GM13977 (cell line): Measurements from ENCODE around the gene CCDC106.

ENCODE experiments used
- DNase-seq: peaks from one replicate; pipeline ENCODE4 v3.0.0; 2012; ENCODE audit warnings: low spot score
- CTCF ChIP-seq: IDR thresholded peaks from 2 replicates; pipeline ENCODE4 v1.5.1; 2012; ENCODE audit warnings: mild to moderate bottlenecking, control low read depth; ENCODE audit not compliant: insufficient read depth; ENCODE audit errors: extremely low read depth, missing control alignments
- in situ Hi-C: fragments of 300-500 bp; cut with MboI; formaldehyde crosslinking; loops from one replicate; pipeline ENCODE4 v1.12.0; 2022; ENCODE audit warnings: low sequenced_read_pairs, low pct_unique_long_range_greater_than_20kb, mixed read lengths, inconsistent platforms; ENCODE audit not compliant: unreplicated experiment

The CCDC106 gene

GRCh38 chr19:55675661-55676354, 27.8 kb downstream of the CCDC106 start:
- no peak for TF ChIP-seq CTCF
- in situ Hi-C loops: loop anchor here (25.0 kb wide), 1 partner anchor 636 kb away; the partner anchor contains the start of gene ZSCAN5A
- DNase-seq: no peak

GRCh38 chr19:55676383-55676782, 28.4 kb downstream of the CCDC106 start:
- in situ Hi-C loops: loop anchor here (25.0 kb wide), 1 partner anchor 636 kb away; the partner anchor contains the start of gene ZSCAN5A
- DNase-seq: no peak
- no peak for TF ChIP-seq CTCF

- TF ChIP-seq CTCF: no peak
- in situ Hi-C loops: loop anchor here (25.0 kb wide), 1 partner anchor 635 kb away; the partner anchor contains the start of gene ZSCAN5A
- no peak for DNase-seq
Observed at GRCh38 chr19:55676889-55677505, 29.0 kb downstream of the CCDC106 start.

- in situ Hi-C loops: loop anchor here (25.0 kb wide), 1 partner anchor 635 kb away; the partner anchor contains the start of gene ZSCAN5A
- no peak for DNase-seq
- no peak for TF ChIP-seq CTCF
Observed at GRCh38 chr19:55677572-55678028, 29.6 kb downstream of the CCDC106 start.

GRCh38 chr19:55678121-55678671, 30.2 kb downstream of the CCDC106 start:
- peak; percentile 83 for DNase-seq
- in situ Hi-C loops: loop anchor here (25.0 kb wide), 1 partner anchor 634 kb away; the partner anchor contains the start of gene ZSCAN5A
- TF ChIP-seq CTCF: peak; percentile 35
